ENCODE measurements around the gene PERM1. TPM values are rescaled to one million over a fixed set of nuclear protein-coding genes. Genes with fewer than 3 reads are reported as not detected.

Gene PERM1
- total RNA-seq, 1 experiment from 2014 or later = not detected

DNA sequence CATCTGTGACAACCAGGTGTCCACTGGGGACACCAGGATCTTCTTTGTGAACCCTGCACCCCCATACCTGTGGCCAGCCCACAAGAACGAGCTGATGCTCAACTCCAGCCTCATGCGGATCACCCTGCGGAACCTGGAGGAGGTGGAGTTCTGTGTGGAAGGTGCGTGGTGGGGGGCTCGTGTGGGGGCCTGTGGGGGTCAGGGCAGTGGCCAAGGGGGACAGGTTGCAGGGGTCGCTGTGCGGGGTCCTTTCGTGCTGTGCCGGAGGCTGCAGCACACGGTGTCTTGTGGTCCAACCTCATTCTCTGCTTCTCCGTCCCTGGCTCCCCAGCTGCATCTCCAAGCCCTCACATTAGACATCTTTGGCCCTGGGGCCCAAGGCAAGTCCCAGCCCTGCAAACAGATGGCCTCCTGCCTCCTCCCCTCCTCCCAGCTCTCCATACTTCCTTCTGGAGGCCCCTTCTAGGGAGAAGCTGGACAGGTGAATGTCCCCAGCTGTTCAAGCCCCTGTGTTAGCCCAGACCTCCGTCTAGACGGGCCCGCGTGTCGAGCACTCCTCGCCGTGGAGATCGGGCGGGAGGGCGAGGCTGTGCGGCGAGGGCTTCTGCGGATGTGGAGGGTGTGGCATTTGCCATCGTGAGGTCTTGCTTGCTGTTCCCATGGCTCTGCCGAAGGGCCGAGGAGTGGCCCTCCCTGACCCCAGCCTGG is 40.6 kb upstream of the PERM1 start:
- CTCF ChIA-PET = interaction anchor here (0.6 to 1.7 kb wide), 3 partner anchors 15 to 46 kb away, joined by 3 to 4 read pairs (median 4); no protein-coding TSS in a partner anchor
- Mint-ChIP-seq H3K9me3 (ENCODE audit: unreplicated experiment) (no peaks in the 10 kb centered on the region), H3K27ac (ENCODE audit: low read depth, unreplicated experiment) (no peak overlapping the region), H3K4me3 (ENCODE audit: unreplicated experiment) (peak overlapping the region; percentile 72), H3K27me3 (ENCODE audit: insufficient read depth, unreplicated experiment) (no peaks in the 10 kb centered on the region), H3K4me1 (ENCODE audit: insufficient read depth, unreplicated experiment) (peaks cover 11% of the 10 kb centered on the region), H3K36me3 (ENCODE audit: insufficient read depth, unreplicated experiment) (peaks cover 4% of the 10 kb centered on the region)
- intact Hi-C loops (cut with micrococcal nuclease) = loop anchor here (2.0 kb wide), 1 partner anchor 36 kb away; no protein-coding TSS in a partner anchor
- POLR2A ChIA-PET = interaction anchor here (0.9 to 1.5 kb wide), 2 partner anchors 9 to 283 kb away, joined by 3 to 6 read pairs; partner anchors contain the start of gene ISG15
- BruUV-seq (replicated peaks) = no TSS peak
- DNase-seq (ENCODE audit: unreplicated experiment) = no peak
- TF ChIP-seq, protein P1, sequence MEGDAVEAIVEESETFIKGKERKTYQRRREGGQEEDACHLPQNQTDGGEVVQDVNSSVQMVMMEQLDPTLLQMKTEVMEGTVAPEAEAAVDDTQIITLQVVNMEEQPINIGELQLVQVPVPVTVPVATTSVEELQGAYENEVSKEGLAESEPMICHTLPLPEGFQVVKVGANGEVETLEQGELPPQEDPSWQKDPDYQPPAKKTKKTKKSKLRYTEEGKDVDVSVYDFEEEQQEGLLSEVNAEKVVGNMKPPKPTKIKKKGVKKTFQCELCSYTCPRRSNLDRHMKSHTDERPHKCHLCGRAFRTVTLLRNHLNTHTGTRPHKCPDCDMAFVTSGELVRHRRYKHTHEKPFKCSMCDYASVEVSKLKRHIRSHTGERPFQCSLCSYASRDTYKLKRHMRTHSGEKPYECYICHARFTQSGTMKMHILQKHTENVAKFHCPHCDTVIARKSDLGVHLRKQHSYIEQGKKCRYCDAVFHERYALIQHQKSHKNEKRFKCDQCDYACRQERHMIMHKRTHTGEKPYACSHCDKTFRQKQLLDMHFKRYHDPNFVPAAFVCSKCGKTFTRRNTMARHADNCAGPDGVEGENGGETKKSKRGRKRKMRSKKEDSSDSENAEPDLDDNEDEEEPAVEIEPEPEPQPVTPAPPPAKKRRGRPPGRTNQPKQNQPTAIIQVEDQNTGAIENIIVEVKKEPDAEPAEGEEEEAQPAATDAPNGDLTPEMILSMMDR (IDR thresholded peaks at IDR 0.05; ENCODE audit: unreplicated experiment) = no peak

- no TSS peak for BruUV-seq (replicated peaks)
- Mint-ChIP-seq H3K36me3 (ENCODE audit: insufficient read depth, unreplicated experiment) (peaks cover 4% of the 10 kb centered on the region), H3K27ac (ENCODE audit: low read depth, unreplicated experiment) (no peak overlapping the region), H3K4me1 (ENCODE audit: insufficient read depth, unreplicated experiment) (peaks cover 11% of the 10 kb centered on the region), H3K9me3 (ENCODE audit: unreplicated experiment) (no peaks in the 10 kb centered on the region), H3K4me3 (ENCODE audit: unreplicated experiment) (peak overlapping the region; percentile 72), H3K27me3 (ENCODE audit: insufficient read depth, unreplicated experiment) (no peaks in the 10 kb centered on the region)
- intact Hi-C loops (cut with micrococcal nuclease) = loop anchor here (2.0 kb wide), 1 partner anchor 37 kb away; no protein-coding TSS in a partner anchor
- TF ChIP-seq, protein P1 (IDR thresholded peaks at IDR 0.05; ENCODE audit: unreplicated experiment) = no peak
- ChIA-PET POLR2A (interaction anchor here (0.8 to 1.5 kb wide), 8 partner anchors 9 to 284 kb away, joined by 3 to 8 read pairs (median 3); partner anchors contain the start of genes ISG15, NOC2L and UBE2J2), CTCF (interaction anchor here (0.6 to 1.7 kb wide), 2 partner anchors 21 to 41 kb away, joined by 3 to 4 read pairs; no protein-coding TSS in a partner anchor)
- DNase-seq (ENCODE audit: unreplicated experiment) = peak; percentile 70
Measured at GRCh38 chr1:1021920-1022259, 40.0 kb upstream of the PERM1 start.

GRCh38 chr1:1021010-1021919 is 39.4 kb upstream of the PERM1 start:
- TF ChIP-seq, protein P1 (IDR thresholded peaks at IDR 0.05; ENCODE audit: unreplicated experiment) = no peak
- DNase-seq (ENCODE audit: unreplicated experiment) = peak; percentile 82
- Mint-ChIP-seq H3K4me3 (ENCODE audit: unreplicated experiment) (peak overlapping the region; percentile 72), H3K4me1 (ENCODE audit: insufficient read depth, unreplicated experiment) (peaks cover 11% of the 10 kb centered on the region), H3K36me3 (ENCODE audit: insufficient read depth, unreplicated experiment) (peaks cover 4% of the 10 kb centered on the region), H3K9me3 (ENCODE audit: unreplicated experiment) (no peaks in the 10 kb centered on the region), H3K27me3 (ENCODE audit: insufficient read depth, unreplicated experiment) (no peaks in the 10 kb centered on the region), H3K27ac (ENCODE audit: low read depth, unreplicated experiment) (no peak overlapping the region)
- intact Hi-C loops (cut with micrococcal nuclease) = no loop called here
- CTCF ChIA-PET = interaction anchor here (0.6 to 1.7 kb wide), 5 partner anchors 20 to 476 kb away, joined by 3 to 4 read pairs (median 3); no protein-coding TSS in a partner anchor
- TSS peak; percentile 23 for BruUV-seq (replicated peaks)
- POLR2A ChIA-PET = interaction anchor here (0.6 to 1.5 kb wide), 12 partner anchors 8 to 639 kb away, joined by 3 to 8 read pairs (median 3); partner anchors contain the start of genes ISG15, NOC2L and UBE2J2
